Subcutaneous abdominal adipose tissue (tissue), 5 donors: ENCODE results near the gene RAX2.

Source experiments
- H3K27ac ChIP-seq: one replicate; pipeline ENCODE4 v1.7.0; 2013; ENCODE audit warnings: low read depth, mild to moderate bottlenecking, inconsistent platforms, low read length, moderate library complexity
- H3K27me3 ChIP-seq, 5 donors: one replicate each; pipeline ENCODE4 v1.7.0; 2013; ENCODE audit warnings: low read length in 5 of 5, inconsistent platforms in 1 of 5; ENCODE audit not compliant: control insufficient read depth in 5 of 5, insufficient read depth in 4 of 5
- H3K36me3 ChIP-seq, 5 donors: one replicate each; pipeline ENCODE4 v1.7.0; 2013; ENCODE audit warnings: low read length in 5 of 5; ENCODE audit not compliant: control insufficient read depth in 5 of 5, insufficient read depth in 5 of 5
- H3K4me1 ChIP-seq, 5 donors: one replicate each; pipeline ENCODE4 v1.7.0; 2013; ENCODE audit warnings: low read length in 5 of 5, mild to moderate bottlenecking in 3 of 5, moderate library complexity in 1 of 5; ENCODE audit not compliant: control insufficient read depth in 5 of 5, insufficient read depth in 5 of 5
- H3K4me3 ChIP-seq, 5 donors: one replicate each; pipeline ENCODE4 v1.7.0; 2013; ENCODE audit warnings: low read length in 5 of 5, low read depth in 1 of 5
- H3K9ac ChIP-seq, 5 donors: one replicate each; pipeline ENCODE4 v1.7.0; 2013; ENCODE audit warnings: low read length in 5 of 5, mild to moderate bottlenecking in 4 of 5, moderate library complexity in 3 of 5
- H3K9me3 ChIP-seq, 5 donors: one replicate each; pipeline ENCODE4 v1.7.0; 2013; ENCODE audit warnings: low read length in 5 of 5; ENCODE audit not compliant: control insufficient read depth in 5 of 5
- donor health status: healthy.
- donor health status: healthy.
- donor health status: healthy.
- donor health status: healthy.
- donor health status: healthy.

The RAX2 gene

DNA sequence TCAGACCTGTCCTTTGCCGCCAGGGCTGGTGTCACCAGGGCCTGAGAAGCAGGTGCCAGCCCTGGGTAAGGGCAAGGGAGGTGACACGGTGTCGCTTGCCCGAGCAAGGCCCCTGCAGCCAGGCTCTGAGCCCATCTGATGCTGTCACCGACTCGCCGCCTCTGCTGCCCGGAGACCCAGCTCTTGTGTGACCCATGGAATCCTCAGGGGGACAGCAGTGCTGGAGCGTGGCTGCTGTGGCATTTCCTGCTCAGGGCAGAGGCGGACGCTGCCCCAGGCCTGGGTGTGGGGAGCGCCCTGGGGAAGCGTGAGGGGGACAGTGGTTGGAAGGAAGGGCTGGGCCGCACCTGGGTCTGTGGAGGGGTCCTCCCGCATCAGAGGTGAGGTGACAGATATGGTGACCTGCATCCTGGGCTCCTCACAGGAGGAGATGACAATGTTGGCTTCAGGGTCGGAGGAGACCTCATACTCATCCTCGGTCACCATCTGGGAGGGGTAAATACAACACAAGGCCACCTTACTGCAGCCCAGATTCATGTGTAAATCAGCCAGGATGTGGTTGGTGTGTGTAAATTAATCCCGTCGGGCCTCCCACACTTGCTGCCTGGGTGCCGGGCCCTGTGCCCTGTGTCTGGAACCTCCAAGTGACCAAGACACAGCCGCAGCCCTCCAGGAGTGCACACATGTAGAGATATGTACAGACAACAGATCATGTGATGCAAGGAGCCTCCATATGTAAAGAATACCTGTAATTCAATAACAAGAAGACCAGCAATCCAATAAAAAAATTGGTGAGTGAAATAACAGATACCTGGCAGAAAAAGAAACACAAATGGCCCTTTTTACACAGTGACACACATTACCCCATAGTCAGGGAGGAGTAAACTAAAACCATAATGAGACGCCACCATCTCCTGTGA lies 41.7 kb upstream of the RAX2 start:
- Histone ChIP-seq H3K4me1 (peaks cover 0 to 34% (median 12%) of the 10 kb centered on the region in 5 donors), H3K9ac (peak overlapping the region in 1 of 5 donors; percentile 25), H3K27ac (no peak overlapping the region), H3K36me3 (no peaks in the 10 kb centered on the region), H3K4me3 (no peak overlapping the region), H3K9me3 (no peaks in the 10 kb centered on the region), H3K27me3 (peaks cover 4 to 9% (median 7%) of the 10 kb centered on the region in 5 donors)

DNA sequence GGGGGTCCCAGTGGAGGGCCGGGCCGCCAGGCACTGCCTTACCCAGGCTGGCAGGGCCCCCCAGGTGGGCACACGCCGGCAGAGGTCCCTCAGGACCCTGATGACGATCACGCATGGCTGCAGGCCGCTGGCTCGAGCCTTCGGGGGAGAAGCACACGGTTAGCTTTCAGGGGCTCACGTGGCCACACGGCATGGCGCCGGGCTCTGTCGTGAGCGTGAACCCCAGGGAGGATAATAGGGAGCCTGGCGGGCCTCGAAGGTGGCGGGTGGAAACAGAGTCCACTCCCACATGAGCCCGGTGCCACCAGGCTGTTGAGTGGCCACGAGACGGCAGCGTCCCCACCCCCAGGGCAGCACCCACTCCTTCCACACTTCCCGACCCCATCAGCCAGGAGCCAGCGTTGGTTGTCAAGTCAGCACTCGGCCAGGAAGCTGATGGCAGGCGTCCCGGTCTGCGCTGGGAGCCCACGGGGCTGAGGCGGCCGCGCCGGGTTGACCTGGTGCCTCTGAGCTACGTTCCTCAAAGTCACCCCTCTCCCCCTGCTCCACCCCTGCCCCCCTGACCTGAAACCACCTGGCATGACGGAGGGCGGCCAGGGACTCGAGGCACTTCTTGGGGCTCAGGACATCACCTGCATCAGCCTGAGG lies 38.8 kb upstream of the RAX2 start:
- Histone ChIP-seq H3K9ac (no peak overlapping the region), H3K4me3 (no peak overlapping the region), H3K4me1 (peaks cover 0 to 25% (median 9%) of the 10 kb centered on the region in 5 donors), H3K9me3 (peaks cover 0 to 9% (median 0%) of the 10 kb centered on the region in 5 donors), H3K27me3 (peaks cover 0 to 13% (median 6%) of the 10 kb centered on the region in 5 donors), H3K27ac (no peak overlapping the region), H3K36me3 (no peaks in the 10 kb centered on the region)

DNA sequence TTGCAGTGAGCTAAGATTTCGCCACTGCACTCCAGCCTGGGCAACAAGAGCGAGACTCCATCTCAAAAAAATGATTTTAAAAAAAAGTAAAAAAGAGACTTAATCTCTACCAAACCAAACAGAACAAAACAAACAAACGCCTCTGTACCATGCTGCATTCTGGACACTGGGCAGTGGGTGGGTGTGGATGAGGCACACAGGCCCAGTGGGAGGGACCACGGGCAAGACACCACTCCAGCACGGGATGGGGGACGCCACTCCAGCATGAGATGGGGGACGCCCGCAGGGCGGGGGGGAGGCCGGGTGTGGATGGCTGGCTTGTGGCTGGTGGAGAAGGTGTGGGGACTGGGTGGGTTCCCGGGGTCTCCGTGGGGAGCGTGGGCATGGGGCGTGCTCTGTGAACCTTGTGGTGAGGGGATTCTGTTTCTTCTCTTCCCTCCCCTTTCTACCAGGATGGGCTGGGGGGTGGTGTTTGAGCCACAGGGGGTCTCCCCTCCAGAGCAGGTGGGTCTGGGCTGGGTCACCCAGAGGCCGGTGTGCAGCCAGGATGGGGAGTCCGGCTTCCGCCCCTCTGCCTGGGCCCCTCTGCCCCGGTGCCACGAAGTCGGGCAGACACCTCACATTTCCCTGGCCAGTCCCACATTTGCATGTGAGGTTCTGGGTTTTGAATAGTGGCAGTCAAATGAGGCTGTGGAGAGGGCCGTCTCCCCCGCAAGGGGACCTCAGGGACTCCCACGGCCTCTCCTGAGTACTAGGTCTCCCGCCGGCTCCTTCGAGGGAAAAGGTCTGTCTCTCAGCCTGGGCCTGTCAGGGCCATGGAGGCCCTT lies 38.1 kb upstream of the RAX2 start:
- Histone ChIP-seq H3K27ac (no peak overlapping the region), H3K4me1 (peaks cover 0 to 25% (median 9%) of the 10 kb centered on the region in 5 donors), H3K4me3 (no peak overlapping the region), H3K9me3 (peaks cover 0 to 9% (median 0%) of the 10 kb centered on the region in 5 donors), H3K36me3 (no peaks in the 10 kb centered on the region), H3K9ac (no peak overlapping the region), H3K27me3 (peaks cover 1 to 13% (median 6%) of the 10 kb centered on the region in 5 donors)

DNA sequence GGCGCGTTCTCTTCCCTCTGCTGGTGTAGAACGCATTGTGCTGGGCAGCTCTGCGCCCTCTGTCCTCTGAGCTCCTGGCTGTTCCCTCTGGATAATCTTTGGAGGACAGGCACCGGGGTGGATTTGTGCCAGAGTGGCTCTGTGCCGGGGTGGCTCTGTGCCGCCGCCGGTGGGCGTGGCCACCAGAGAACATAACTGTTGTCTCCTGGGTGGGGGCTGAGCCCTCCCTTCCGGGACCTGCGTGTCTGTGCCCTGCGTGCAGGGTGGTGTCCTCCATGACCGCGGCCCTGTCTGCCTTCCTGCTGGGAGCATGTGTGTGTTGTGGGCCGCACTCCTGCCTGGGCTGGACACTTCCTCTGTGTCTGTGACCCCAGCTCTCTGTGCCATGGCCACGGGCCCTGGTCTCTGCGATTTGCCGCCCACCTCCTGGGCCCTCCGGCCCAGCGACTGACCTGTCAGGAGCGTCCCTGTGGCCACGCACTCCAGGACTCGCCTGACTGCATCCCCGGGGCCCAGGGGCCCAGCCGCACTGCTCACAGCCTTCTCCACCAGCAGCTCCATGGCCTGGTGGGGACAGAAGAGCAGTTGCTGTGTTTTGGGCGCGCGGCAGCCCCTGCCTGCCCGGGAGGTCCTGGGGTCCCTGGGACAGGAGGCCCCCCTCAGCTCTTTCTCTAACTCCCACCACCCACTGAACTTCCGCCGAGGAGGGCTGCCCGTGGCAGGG lies 36.6 kb upstream of the RAX2 start:
- Histone ChIP-seq H3K4me1 (peaks cover 0 to 22% (median 8%) of the 10 kb centered on the region in 5 donors), H3K27ac (no peak overlapping the region), H3K36me3 (no peaks in the 10 kb centered on the region), H3K4me3 (no peak overlapping the region), H3K9me3 (peaks cover 0 to 9% (median 0%) of the 10 kb centered on the region in 5 donors), H3K27me3 (peaks cover 3 to 18% (median 8%) of the 10 kb centered on the region in 5 donors), H3K9ac (no peak overlapping the region)

DNA sequence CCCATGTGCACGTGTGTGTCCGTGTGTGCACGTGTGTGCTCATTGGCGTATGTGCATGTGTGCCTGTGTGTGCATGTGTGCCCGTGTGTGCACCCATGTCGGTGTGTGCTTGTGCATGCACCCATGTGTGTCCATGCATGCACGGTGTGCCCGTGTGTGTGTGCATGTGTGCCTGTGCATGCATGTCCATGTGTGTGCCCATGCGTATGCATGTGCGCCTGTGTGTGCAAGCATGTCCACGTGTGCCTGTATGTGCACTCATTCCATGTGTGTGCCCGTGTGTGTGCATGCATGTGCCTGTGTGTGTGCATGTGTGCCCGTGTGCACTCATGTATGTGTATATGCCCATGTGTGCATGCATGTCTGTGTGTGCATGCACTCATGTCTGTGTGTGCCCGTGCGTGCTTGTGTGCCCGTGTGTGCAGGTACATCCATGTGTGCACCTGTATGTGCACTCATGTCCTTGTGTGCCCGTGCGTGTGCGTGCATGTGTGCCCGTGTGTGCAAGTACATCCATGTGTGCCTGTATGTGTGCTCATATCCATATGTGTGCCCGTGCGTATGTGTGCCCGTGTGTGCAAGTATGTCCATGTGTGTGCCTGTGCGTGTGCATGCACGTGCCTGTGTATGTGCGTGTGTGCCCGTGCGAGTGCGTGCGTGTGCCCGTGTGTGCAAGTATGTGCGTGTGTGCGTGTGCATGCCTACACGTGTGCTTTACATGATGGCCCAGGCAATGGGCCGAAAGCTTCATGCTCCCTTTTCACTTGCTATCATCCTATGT lies 35.7 kb upstream of the RAX2 start:
- Histone ChIP-seq H3K27ac (no peak overlapping the region), H3K27me3 (peaks cover 3 to 21% (median 13%) of the 10 kb centered on the region in 5 donors), H3K9ac (no peak overlapping the region)

DNA sequence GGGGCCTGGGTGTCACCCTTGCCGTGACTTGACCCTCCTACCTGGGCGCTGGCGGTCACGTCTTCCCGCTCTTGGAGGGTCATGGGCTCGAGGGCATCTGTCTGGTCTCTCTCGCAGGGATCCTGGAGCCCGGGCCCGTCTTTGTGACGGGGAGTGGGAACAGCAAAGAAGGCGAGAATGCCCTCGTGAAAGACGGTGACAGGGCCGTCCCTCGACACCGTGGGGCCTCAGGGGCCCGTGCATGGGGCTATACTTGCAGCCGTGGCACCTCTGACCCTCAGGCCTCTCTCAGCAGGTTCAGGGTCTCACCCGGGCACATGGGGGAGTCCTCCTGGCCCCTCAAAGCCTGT lies 35.1 kb upstream of the RAX2 start:
- peaks cover 3 to 21% (median 16%) of the 10 kb centered on the region in 5 donors for H3K27me3 ChIP-seq

More for the DNA sequence above, 35.7 kb upstream of the RAX2 start:
- Histone ChIP-seq H3K9me3 (peaks cover 0 to 9% (median 0%) of the 10 kb centered on the region in 5 donors), H3K36me3 (no peaks in the 10 kb centered on the region), H3K4me1 (peaks cover 0 to 14% (median 0%) of the 10 kb centered on the region in 5 donors), H3K4me3 (no peak overlapping the region)

DNA sequence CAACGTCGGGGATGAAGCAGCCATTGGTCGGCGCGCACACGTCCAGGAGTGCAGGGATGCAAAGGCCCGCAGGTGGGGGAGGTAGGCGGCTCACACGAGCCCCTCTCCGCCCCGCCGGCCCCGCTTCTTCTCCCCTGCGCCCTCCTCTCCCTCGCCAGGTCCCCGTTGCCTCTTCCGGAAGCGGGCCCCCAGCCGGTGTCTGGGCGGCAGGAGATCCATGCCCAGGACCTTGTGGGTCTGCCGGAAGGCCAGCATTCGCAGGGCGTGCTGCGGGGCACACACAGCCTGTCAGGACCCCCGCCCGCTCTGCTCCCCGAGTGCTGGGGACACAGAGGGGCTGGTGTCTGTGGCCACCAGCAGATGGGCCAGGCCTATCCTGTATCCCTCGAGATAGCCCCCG lies 33.8 kb upstream of the RAX2 start:
- H3K27ac ChIP-seq: no peak overlapping the region

More for the DNA sequence above, 35.1 kb upstream of the RAX2 start:
- H3K27ac ChIP-seq: no peak overlapping the region
- no peak overlapping the region for H3K9ac ChIP-seq
- peaks cover 0 to 9% (median 0%) of the 10 kb centered on the region in 5 donors for H3K9me3 ChIP-seq
- H3K4me3 ChIP-seq: no peak overlapping the region
- H3K4me1 ChIP-seq: peaks cover 0 to 8% (median 0%) of the 10 kb centered on the region in 5 donors
- no peaks in the 10 kb centered on the region for H3K36me3 ChIP-seq

DNA sequence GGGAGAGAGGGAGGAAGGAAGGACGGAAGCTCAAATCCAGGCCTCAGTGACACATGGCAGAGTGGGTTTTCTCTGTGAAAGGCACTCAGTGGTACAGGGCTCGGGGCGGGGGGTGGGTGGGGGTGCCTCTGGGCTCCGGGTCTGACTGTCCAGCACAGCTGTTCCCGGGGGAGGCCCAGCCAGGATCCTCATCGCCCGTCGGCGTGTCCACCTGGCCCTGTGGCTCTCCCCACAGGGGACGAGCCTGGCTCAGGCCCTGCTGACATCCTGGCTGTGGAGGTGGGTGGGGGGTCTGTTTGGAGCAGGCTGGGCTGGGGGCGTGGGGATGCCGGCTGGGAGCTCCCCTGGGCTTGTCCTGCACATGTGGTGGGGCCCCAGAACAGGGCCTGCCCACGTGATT lies 32.4 kb upstream of the RAX2 start:
- H3K36me3 ChIP-seq: no peaks in the 10 kb centered on the region
- H3K4me1 ChIP-seq: peaks cover 0 to 12% (median 7%) of the 10 kb centered on the region in 5 donors
- no peak overlapping the region for H3K27ac ChIP-seq
- H3K4me3 ChIP-seq: no peak overlapping the region
- peaks cover 0 to 9% (median 0%) of the 10 kb centered on the region in 5 donors for H3K9me3 ChIP-seq
- H3K27me3 ChIP-seq: peaks cover 5 to 33% (median 25%) of the 10 kb centered on the region in 5 donors
- H3K9ac ChIP-seq: no peak overlapping the region

More for the DNA sequence above, 33.8 kb upstream of the RAX2 start:
- no peak overlapping the region for H3K4me3 ChIP-seq
- H3K36me3 ChIP-seq: no peaks in the 10 kb centered on the region
- peaks cover 0 to 9% (median 0%) of the 10 kb centered on the region in 5 donors for H3K9me3 ChIP-seq
- peaks cover 8 to 31% (median 28%) of the 10 kb centered on the region in 5 donors for H3K27me3 ChIP-seq
- H3K9ac ChIP-seq: no peak overlapping the region
- peaks cover 0 to 14% (median 7%) of the 10 kb centered on the region in 5 donors for H3K4me1 ChIP-seq
